ENCODE measurements around the gene BTG1.

DNA sequence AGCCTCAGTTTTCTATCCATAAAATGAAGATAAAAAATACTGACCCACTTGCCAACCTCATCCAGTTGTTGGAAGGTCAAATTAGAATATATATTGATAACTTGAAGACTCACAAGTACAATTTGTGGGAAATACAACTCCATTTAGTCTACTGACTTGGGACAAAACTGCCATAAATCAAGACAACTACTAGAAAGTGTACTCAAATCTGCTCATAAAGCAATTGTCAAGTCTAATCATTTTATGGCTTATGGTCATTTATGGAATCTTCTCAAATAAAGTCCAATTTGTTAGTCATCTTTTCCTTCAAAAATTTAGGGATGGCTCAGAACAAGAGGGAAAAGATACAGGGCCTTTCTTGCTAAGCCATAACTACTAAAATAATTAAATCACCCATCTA is 7.0 kb downstream of the BTG1 start:
- no peak for TF ChIP-seq POLR2A (IDR thresholded peaks at IDR 0.05; ENCODE audit: low read length)
- TF ChIP-seq GATA1 (IDR thresholded peaks at IDR 0.05; ENCODE audit: low read depth, low read length) = no peak

Measured in erythroblast (primary cell).